ENCODE data around the gene PDGFC.

PDGFC gene, protein sequence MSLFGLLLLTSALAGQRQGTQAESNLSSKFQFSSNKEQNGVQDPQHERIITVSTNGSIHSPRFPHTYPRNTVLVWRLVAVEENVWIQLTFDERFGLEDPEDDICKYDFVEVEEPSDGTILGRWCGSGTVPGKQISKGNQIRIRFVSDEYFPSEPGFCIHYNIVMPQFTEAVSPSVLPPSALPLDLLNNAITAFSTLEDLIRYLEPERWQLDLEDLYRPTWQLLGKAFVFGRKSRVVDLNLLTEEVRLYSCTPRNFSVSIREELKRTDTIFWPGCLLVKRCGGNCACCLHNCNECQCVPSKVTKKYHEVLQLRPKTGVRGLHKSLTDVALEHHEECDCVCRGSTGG

DNA sequence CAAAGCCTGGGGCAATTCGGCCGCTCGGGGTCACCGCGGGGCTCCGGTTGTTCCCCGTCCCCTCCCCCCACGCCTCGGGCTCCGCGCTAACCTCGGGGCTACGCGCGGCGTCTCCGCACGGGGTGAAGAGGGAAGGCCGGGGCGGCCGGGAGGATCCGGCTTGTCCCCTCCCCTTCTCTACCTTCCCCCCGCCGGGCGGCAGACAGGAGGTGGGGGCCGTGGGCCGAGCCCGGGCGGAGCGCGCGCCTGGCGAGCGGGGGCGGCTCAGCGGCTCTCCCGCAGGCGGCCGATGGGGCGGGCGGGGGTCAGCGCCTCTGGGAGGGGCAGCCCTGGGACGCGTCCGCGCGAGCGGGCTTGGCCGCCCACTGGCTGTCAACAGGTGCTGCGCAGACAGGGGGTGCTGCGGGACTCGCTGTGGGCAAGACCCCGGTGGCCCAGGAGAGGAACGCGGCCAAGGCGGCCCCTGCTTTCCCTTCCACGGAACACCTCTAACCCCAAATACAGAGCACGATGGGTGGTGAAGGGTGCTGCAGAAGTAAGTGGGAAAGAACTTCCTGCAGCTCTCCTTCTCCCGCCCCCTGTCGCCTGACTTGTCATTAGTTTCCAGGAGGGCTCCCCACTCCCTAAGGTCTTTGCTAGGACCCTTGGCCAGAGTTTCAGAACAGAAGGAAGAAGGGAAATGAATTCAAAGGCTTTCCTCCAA lies at the start of gene PDGFC:
PDGFC (minus strand) TSS at position 124 of the 703 bp plus-strand sequence. CDS start 896 bp downstream, outside the sequence.
- DNase-seq (ENCODE audit: low read depth, low spot score): no peak

DNA sequence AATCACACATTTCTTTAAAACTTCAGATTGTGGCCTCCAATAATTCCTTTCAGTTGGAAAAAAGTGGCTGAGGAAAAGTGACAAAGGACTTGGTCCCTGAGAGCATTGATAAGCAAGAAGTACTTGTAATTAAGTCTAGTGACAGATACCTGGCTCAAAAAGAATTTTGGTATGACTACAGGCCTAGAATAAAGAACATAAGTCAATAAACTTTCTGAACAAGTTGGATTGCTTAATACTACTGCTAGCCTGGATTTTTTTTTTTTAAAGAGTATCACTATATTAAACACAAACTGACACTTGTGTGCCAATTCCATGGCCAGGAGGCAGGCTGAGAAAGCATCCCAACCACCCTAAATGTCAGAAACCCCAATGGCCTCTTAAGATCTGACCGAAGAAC lies 49.3 kb upstream of the PDGFC start:
- no peak for DNase-seq (ENCODE audit: low read depth, low spot score)

- no peak for DNase-seq (ENCODE audit: low read depth, low spot score)
Measured at GRCh38 chr4:157018920-157019490, 47.4 kb upstream of the PDGFC start.

DNA sequence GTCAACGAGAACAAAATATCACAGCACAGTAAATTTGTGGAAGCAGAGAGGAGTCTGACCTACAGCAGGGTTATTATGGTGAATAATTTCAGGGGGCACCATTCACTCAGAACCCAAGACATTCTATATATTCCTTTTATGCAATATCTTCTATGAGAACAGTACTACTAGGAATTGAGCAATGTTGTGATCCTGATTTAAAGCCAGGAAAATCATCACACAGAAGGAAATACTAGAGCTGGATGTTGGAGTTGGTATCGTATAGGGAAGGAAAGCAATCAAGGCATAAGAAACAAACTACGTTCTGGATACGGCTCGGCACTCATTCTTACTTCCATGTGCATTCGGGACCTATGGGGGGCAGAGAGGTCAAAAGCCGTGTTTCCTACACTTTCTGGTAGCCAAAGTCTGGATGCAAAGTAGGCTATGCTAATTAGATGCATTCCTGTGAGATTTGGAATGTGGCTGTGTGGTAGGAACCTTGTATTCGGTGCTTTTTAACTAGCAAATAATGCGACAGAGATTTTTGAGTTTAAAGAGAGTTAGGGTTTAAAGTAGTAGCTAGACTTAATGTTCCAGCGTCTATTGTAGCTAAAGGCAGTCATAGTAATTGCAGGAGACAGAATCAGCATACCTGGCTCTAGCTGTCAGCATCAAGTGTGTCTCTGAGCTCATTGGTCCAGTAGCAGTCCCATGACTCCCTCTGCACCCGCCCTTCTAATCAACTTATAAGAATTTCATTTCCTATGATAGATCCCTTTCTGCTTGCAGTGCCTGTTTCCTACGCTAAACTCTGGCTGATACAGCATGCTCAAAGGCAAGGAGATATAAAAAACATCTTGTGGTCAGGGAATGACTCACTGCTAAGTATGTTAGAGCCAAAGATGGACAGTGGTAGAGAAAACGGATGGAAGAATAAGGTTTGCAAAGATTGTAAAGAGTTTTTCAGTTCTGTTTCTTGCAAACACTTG lies 43.3 kb upstream of the PDGFC start:
- peak; percentile 45 for DNase-seq (ENCODE audit: low read depth, low spot score)

- no peak for DNase-seq (ENCODE audit: low read depth, low spot score)
Measured at GRCh38 chr4:157013656-157014055, 42.1 kb upstream of the PDGFC start.

GRCh38 chr4:157012781-157013180 lies 41.2 kb upstream of the PDGFC start:
- no peak for DNase-seq (ENCODE audit: low read depth, low spot score)

DNA sequence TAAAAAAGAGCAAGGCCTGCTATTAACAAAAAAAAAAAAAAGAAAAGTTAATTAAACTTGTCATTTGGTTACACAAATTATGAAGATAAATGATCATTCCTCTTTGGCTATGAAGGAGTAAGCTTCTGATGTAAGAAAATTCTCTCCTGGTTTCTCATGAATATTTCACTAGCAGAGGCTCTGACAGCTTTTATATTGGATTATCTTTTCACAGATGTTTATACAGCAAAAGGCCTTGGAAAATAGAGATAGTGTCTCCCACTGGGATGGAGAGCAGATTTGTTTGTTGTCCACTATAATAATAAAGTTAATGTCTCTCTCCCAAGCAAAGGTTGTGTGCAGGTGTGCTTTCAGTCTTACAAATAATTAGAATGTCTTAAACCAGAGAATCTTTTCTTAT lies 40.7 kb upstream of the PDGFC start:
- no peak for DNase-seq (ENCODE audit: low read depth, low spot score)

- DNase-seq (ENCODE audit: low read depth, low spot score): no peak
Measured at GRCh38 chr4:157010630-157011029, 39.0 kb upstream of the PDGFC start.

- no peak for DNase-seq (ENCODE audit: low read depth, low spot score)
Measured at GRCh38 chr4:157005831-157006230, 34.2 kb upstream of the PDGFC start.

GRCh38 chr4:157005193-157005592 lies 33.6 kb upstream of the PDGFC start:
- no peak for DNase-seq (ENCODE audit: low read depth, low spot score)

DNA sequence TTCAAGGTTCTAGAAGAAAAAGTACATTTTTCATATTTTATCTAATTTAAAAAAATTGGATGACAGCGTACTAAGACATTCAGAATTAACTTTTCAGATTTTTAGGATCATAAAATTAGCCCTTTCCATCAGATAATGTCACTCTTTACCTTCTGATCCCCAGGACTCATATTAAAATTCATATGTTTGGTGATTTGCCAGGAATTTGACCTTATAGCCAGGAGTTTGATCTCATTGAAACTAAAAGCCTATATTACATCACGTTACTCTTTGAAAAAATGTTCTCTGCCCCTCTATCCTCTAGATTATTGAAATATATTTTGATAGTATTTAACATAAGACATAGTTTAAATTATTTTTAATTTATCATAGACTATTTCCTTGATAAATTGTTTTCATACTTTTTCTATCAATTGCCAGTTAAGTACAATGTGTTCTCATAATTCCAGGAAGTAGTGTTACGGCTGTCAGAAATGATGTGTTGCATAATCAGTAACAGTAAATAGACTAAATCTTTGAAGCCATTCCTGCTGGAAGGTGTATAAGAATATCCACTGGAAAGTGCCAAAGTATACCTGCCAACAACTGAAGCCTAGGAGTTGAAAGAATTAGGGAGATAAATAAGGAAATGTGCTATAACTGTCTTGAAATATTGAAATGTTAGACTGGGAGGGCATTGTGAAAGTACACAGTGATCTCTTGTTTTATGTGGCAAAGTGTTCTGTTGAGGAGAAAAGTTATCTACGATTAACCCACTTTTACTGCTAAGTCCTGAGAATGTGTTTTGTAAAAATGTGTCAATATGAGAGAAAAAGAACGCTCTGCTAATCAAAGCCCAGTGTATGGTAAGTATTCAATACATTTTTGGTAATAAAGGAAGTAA lies 32.9 kb upstream of the PDGFC start:
- DNase-seq (ENCODE audit: low read depth, low spot score): no peak

- DNase-seq (ENCODE audit: low read depth, low spot score): peak; percentile 78
Measured at GRCh38 chr4:156999175-156999517, 27.5 kb upstream of the PDGFC start.

GRCh38 chr4:156998500-156999174 lies 27.0 kb upstream of the PDGFC start:
- no peak for DNase-seq (ENCODE audit: low read depth, low spot score)

GRCh38 chr4:156992943-156993342 lies 21.3 kb upstream of the PDGFC start:
- no peak for DNase-seq (ENCODE audit: low read depth, low spot score)

- DNase-seq (ENCODE audit: low read depth, low spot score): no peak
Measured at GRCh38 chr4:156991161-156991560, 19.6 kb upstream of the PDGFC start.

DNA sequence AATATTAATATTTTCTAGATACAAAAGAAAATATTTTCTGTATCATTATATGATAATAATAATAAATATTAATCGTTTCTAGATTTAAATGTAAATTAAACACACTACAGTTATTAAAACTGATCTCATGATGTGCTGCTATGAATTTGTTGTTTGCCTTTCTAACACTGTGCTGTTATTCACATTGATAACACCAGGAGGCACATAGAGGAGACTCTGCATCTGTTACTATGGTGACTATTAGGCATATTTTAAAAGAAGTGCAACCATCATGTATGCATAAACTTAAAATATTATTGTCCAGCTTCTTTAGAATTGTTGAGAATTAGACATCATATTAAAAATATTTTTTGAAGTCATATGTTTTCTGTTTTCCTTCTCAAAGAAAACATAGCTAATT lies 11.8 kb upstream of the PDGFC start:
- DNase-seq (ENCODE audit: low read depth, low spot score): no peak

- no peak for DNase-seq (ENCODE audit: low read depth, low spot score)
Measured at GRCh38 chr4:156981262-156981769, 9.7 kb upstream of the PDGFC start.

DNA sequence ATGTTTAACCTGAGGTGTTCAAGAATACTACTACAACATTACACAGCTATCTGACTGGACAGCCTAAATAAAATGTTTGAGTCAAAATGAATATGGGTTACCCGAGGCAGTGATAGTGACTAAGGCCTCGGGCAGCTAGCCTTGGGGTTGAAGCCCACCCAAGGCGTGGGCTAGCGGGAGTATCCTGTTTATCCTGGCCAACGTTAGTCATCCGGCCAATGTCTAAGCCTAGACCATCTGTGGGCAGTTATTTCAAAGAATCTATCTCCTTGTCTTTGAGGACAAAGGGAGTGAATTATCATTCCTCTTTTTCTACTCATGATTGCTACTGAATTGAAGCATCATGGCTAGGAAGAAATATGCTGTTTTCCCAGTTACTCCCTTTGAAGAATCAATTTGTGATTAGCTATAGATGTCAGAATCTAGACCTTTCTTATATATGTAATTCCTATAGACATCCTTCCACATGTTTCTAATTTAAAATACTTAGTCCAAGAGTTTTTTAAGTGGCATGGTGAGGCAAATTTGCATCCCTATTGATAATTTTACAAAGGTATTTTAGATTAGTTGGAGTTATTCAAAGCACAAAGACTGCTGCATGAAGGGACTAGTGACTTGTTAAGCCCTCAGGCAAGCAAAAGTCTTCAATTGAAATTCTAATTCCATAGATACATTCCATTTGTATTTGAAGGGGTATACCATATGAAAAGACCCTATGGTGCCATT lies 6.0 kb upstream of the PDGFC start:
- DNase-seq (ENCODE audit: low read depth, low spot score): no peak

GRCh38 chr4:156976147-156976546 lies 4.5 kb upstream of the PDGFC start:
- no peak for DNase-seq (ENCODE audit: low read depth, low spot score)
